Measurements from ENCODE around the gene SLC10A7.

Gene SLC10A7

GRCh38 chr4:146525754-146526153 lies 4.0 kb upstream of the SLC10A7 start:
- no peak for DNase-seq (ENCODE audit: low spot score)
- TF ChIP-seq CTCF (IDR thresholded peaks at IDR 0.05; ENCODE audit: extremely low read depth, missing control alignments): no peak

- TF ChIP-seq CTCF (IDR thresholded peaks at IDR 0.05; ENCODE audit: extremely low read depth, missing control alignments): no peak
- no peak for DNase-seq (ENCODE audit: low spot score)
Observed at GRCh38 chr4:146524663-146525062, 2.9 kb upstream of the SLC10A7 start.

GRCh38 chr4:146522869-146523205 lies 1.1 kb upstream of the SLC10A7 start:
- no peak for TF ChIP-seq CTCF (IDR thresholded peaks at IDR 0.05; ENCODE audit: extremely low read depth, missing control alignments)
- peak; percentile 27 for DNase-seq (ENCODE audit: low spot score)

GRCh38 chr4:146522098-146522868 lies 543 bp upstream of the SLC10A7 start:
- peak; percentile 90 for DNase-seq (ENCODE audit: low spot score)
- TF ChIP-seq CTCF (IDR thresholded peaks at IDR 0.05; ENCODE audit: extremely low read depth, missing control alignments): no peak

- TF ChIP-seq CTCF (IDR thresholded peaks at IDR 0.05; ENCODE audit: extremely low read depth, missing control alignments): no peak
- DNase-seq (ENCODE audit: low spot score): peak; percentile 48
Observed at GRCh38 chr4:146520896-146521540, 722 bp downstream of the SLC10A7 start.

GRCh38 chr4:146514651-146515357 lies 6.9 kb downstream of the SLC10A7 start:
- TF ChIP-seq CTCF (IDR thresholded peaks at IDR 0.05; ENCODE audit: extremely low read depth, missing control alignments): no peak
- no peak for DNase-seq (ENCODE audit: low spot score)

- no peak for TF ChIP-seq CTCF (IDR thresholded peaks at IDR 0.05; ENCODE audit: extremely low read depth, missing control alignments)
- DNase-seq (ENCODE audit: low spot score): no peak
Observed at GRCh38 chr4:146513548-146513947, 8.2 kb downstream of the SLC10A7 start.

Measured in GM20000 (cell line).